Hematopoietic multipotent progenitor cell treated with erythropoietin and hydrocortisone succinate and interleukin-3 and kit ligand, for 4 days (in vitro differentiated cells): ENCODE measurements around the gene SREBF2.

Source experiments
- DNase-seq: peaks from one replicate; pipeline ENCODE4 v3.0.0-alpha.2; 2015

SREBF2 gene

GRCh38 chr22:41880653-41881052 lies 47.7 kb downstream of the SREBF2 start:
- no peak for DNase-seq

- DNase-seq = no peak
These were observed 50.5 kb downstream of the SREBF2 start for GRCh38 chr22:41883400-41883799.

GRCh38 chr22:41885116-41885515 lies 52.2 kb downstream of the SREBF2 start:
- DNase-seq = no peak

- DNase-seq = no peak
These were observed 52.6 kb downstream of the SREBF2 start for GRCh38 chr22:41885516-41885915.

DNA sequence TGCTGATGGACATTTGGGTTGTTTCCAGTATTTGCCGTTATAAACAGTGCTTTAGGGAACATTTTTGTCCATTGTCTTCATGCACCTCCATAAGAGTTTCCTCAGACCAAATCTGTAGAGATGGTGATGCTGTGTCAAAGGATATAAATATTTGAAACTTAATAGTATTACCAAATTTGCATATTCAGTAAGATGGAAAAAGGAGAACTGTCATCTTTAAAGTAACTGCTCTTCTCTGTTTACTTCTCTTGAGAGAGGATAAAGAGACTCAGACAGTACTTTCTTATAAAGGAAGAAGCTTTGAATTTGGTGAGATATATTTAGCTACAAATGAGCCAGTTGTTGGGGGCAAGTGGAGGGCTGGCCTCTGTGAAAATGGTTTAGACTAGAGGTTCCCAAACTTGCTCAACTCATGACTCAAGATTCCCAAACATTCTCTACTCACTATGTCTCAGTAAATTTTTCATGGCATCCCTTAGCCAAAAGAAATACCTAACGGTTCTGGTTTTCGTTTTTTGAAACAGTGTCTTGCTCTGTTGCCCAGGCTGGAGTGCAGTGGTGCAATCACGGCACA lies 55.8 kb downstream of the SREBF2 start:
- no peak for DNase-seq

DNA sequence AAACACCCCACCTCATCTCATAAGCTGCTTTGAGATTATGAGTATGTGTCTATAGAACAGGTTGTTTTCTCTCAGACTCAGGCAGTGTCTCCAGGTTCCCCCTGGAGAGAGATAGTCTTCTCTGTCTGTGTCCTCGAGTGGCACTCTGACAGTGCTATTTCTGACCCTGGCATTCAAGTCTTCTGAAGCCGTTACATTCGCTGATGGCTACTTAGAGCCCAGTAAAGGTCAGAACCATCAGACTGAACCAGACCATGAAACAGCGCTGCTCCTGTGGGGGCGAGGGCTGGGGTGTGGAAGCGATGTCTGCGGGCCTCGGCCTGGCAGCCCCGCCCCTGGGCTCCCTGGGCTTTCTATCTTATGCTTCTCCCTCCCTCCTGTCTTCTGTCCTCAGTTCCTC lies 58.5 kb downstream of the SREBF2 start:
- DNase-seq = no peak

DNA sequence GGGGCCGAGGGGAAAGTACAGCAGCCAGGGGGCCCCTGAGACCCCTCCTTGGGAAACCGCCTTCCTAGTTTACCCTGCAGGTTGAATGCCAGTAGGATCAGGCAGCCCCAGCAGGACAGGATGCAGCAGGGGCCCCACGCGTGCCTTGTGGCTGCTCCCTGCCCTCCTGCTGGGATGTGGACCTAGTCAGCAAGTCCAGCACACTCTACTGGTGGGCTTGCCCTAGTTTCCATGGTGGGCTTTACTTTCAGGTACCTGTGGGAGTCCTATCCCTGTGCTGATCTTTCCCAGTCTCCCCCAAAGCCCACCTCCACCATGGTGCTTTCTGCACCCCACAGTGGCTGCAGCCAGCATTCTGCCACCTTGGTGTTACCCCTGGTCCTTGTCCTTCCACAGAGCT lies 59.8 kb downstream of the SREBF2 start:
- DNase-seq = no peak

DNA sequence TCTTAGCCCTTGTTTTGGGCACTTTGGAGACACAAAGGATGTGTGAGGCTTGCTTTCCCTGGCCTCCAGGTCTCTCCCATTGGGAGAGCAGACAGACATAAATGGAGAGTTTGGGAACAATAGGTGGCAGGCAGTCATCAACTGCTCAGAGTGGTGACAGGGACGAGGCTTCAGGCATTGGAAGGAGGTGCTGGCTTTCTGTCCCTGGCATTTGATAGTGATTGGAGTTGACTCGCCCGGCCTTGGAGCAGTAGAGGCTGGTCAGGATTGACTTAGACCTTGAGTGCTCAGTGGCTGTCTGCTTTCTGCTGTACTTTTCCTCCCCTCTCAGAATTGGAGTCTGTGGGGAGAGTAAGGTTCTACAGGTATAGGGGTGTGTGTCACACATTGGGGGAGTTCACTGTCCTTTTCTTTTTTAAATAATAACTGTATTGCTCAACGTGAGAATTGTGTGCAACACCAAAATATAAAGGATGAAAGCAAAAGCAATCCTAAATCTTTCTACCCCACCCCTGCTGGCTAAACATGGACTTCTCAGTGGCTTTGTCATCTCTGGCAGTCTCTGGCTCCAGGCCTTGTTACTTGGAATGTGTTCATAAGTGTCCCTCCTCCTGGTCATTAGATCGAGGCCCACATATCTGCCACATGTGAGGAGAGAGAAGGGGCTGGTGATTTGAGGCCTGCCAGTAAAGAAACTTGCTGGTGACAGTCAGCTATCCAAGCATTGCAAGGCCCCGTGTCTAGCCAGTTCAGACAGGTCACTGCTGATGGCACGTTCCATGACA lies 60.9 kb downstream of the SREBF2 start:
- DNase-seq = no peak

DNA sequence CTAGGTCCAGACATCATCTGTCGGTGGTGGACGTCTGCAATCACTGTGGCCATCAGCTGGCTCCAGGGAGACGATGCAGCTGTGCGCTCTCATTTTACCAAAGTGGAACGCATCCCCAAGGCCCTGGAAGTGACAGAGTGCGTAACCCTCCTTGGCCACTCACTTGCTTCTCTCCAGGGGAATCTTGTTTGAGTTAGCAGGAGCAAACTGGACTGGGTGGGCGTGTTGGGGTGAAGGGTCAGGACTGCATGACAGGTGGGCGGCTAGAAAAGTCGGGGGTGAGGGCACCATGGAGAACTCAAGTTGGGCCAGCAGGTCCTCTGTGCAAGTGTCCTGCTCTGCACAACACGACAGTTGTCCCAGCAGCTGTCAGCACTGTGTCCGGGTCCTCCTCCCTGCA lies 65.7 kb downstream of the SREBF2 start:
- no peak for DNase-seq

DNA sequence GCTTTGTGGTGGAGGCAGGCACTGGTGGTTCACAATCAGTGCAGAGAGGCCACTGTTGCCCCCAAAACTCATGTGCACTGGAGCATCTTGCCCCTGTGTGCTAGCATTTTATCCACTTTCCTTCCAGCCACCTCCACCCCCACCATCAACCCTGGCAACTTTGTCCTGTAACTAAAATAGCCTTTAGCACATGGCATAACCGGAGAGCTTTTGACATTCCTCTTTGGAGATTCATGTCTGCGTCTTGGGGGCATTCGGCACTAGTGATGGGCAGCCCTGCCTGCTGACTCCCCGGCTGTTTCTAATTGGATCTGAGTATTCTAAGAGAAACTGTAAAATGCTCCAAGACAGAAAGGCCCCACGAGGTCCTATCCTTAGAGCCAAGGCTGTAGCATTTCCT lies 66.2 kb downstream of the SREBF2 start:
- no peak for DNase-seq

DNA sequence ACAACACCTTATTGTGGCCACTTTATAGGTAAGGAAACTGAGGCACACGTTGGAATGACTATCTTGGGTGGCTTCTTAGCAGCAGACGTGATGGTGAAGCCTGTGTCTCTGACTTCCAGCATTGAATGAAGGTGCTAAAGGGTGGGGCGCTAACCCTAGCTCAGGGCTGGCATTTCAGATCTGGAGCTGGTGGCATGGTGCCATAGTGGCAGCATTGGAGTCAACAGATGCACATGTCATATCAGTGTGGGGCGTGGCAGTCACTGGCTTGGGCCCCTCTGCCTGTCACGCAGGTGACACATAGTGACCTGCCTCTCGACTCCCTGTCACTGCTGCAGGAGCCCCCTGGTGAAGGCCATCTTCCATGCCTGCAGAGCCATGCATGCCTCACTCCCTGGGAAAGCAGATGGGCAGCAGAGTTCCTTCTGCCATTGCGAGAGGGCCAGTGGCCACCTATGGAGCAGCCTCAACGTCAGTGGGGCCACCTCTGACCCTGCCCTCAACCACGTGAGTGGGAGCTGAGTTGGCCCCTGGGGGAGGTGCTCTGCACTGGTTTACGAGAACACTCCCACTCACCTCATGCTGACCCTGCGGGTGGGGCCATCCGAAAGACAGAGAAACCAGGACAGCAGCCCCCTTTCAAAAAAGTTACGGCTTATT lies 67.2 kb downstream of the SREBF2 start:
- DNase-seq = no peak

- no peak for DNase-seq
These were observed 67.9 kb downstream of the SREBF2 start for GRCh38 chr22:41900652-41901312.

DNA sequence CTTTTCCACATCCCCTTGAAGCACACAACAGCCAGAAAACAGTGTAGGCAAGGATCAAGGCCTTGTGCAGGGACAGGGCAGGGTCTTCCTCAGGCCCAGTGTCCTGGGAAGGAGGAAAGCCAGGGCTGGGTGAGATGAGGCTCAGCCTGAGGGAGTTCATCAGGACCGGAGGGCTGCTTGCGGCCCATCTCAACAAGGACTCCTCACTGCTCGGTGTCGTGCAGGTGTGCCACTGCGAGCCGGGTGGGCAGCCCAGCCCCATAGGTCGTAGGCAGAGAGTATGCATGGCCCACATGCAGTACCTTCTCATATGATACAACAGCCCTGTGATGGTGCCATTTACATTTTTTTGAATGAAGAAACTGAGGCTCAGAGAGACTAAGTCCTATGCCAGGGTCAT lies 69.1 kb downstream of the SREBF2 start:
- DNase-seq = no peak

GRCh38 chr22:41902932-41903421 lies 70.1 kb downstream of the SREBF2 start:
- DNase-seq = no peak

GRCh38 chr22:41904450-41905410 lies 71.8 kb downstream of the SREBF2 start:
- DNase-seq = no peak

- no peak for DNase-seq
These were observed 72.7 kb downstream of the SREBF2 start for GRCh38 chr22:41905411-41906202.

DNA sequence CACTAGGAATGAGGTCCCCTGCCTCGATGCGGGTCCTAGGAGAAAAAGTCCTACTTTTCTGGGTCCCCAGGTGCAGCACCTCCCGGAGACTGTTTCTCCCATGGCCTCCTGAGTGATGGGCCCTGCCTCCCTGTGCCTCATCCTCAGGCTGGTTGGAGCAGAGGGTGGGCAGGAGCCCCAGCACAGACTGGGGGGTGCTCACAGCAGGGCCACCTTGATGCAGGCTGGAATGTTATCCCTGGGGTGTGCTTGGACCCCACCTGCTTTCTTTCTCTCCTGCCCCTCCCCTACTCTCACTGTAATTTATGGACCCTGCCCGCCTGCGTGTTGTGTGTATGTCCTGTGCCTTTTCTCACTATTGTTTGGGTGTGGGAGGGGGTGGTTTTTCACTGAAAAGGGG lies 73.9 kb downstream of the SREBF2 start:
- no peak for DNase-seq

- no peak for DNase-seq
These were observed 74.8 kb downstream of the SREBF2 start for GRCh38 chr22:41907436-41908401.

GRCh38 chr22:41908411-41909309 lies 75.8 kb downstream of the SREBF2 start:
- peak; percentile 43 for DNase-seq
